C4-2B (cell line): Measurements from ENCODE around the gene HBS1L.

Experiments
- H3K27ac ChIP-seq: fragments of 450-650 bp; 2 replicates; pipeline ENCODE4 v1.5.1; 2017
- CTCF ChIP-seq: fragments of 450-650 bp; conservative IDR thresholded peaks from 2 replicates; pipeline ENCODE4 v1.5.1; 2017; ENCODE audit warnings: mild to moderate bottlenecking
- ZFX ChIP-seq: fragments of 450-650 bp; IDR thresholded peaks from 2 replicates; pipeline ENCODE4 v1.6.1; 2017

HBS1L gene

GRCh38 chr6:135073756-135074393 lies 19.3 kb upstream of the HBS1L start:
- H3K27ac ChIP-seq = no peak overlapping the region
- no peak for TF ChIP-seq ZFX
- no peak for TF ChIP-seq CTCF

GRCh38 chr6:135073217-135073616 lies 18.6 kb upstream of the HBS1L start:
- TF ChIP-seq CTCF = no peak
- no peak for TF ChIP-seq ZFX
- H3K27ac ChIP-seq = no peak overlapping the region

GRCh38 chr6:135072753-135073152 lies 18.1 kb upstream of the HBS1L start:
- no peak overlapping the region for H3K27ac ChIP-seq
- TF ChIP-seq CTCF = no peak
- no peak for TF ChIP-seq ZFX

GRCh38 chr6:135071541-135071940 lies 16.9 kb upstream of the HBS1L start:
- TF ChIP-seq CTCF (no peak), ZFX (no peak)
- no peak overlapping the region for H3K27ac ChIP-seq

GRCh38 chr6:135067911-135068310 lies 13.3 kb upstream of the HBS1L start:
- TF ChIP-seq CTCF = no peak
- no peak for TF ChIP-seq ZFX
- H3K27ac ChIP-seq = no peak overlapping the region

GRCh38 chr6:135066806-135067205 lies 12.2 kb upstream of the HBS1L start:
- TF ChIP-seq ZFX (no peak), CTCF (no peak)
- H3K27ac ChIP-seq = no peak overlapping the region

GRCh38 chr6:135066397-135066796 lies 11.8 kb upstream of the HBS1L start:
- H3K27ac ChIP-seq = no peak overlapping the region
- no peak for TF ChIP-seq CTCF
- no peak for TF ChIP-seq ZFX
